HG03135 (cell line): ENCODE results near the gene NUP93.
"Not testable (repeated sequence)": the region's sequence is repeated elsewhere in the genome, so short reads cannot be mapped to it uniquely, and the experiment has no call there.

Experiments
- ATAC-seq: cut with Tn5 transposase; IDR thresholded peaks from one replicate; pipeline ENCODE4 v1.9.1; 2021; ENCODE audit warnings: mild to moderate bottlenecking, moderate library complexity; ENCODE audit not compliant: unreplicated experiment

NUP93 gene

GRCh38 chr16:56708525-56709442 is 21.1 kb upstream of the NUP93 start:
- ATAC-seq: no peak

DNA sequence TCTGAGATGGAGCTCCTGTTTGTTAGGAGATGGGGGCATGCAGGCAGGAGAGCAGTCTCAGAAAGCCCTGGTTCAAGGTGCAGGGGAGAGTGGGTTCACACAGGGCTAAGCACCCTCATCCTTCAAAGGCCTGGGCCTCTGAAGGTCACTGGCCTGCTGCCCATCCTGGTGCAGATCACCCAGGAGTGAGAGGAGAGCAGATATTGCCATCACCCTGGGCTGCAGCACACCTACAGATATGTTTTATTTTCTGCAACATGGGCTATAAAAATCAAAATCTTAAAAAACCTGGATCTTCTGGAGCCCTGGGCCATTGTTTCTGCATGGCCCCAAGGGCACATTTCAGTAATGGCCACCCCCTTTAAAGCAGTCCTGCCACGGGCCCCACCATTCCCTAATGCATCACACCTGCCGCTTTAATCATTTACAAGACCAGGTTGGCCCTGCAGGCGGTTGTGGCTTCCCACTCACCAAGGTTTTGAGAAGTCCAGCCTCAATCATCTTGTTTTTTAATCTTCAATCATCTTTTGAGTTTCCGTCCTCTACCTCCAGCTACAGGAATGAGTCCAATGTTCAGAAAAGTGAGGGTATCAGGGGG is 20.4 kb upstream of the NUP93 start:
- ATAC-seq: no peak

DNA sequence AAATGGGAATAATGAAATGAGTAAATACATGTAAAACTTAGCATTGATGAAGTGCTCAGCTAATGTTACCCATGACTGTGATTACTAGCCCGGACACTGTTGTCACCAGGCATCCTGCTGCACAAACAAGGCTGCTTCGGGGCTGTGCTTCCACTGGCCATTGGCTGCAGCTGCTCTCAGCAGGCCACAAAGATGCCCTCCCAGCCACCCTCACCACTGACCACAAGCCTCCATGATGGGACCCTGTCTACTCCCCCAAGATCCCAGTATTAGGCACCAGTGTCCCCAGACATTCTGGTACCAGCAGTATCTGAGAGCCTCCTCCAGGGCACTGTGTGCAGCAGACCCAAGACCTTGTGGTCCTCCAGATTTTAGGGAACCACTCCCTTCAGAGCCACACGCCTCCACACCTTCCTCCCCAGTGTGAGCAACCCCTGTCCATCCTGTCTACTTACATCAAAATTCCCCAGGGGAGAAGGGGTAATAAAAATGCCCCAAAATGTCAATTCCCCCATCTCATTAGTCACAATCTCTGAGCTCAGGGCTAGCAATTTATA is 19.7 kb upstream of the NUP93 start:
- no peak for ATAC-seq

GRCh38 chr16:56711862-56712261 is 18.1 kb upstream of the NUP93 start:
- no peak for ATAC-seq

DNA sequence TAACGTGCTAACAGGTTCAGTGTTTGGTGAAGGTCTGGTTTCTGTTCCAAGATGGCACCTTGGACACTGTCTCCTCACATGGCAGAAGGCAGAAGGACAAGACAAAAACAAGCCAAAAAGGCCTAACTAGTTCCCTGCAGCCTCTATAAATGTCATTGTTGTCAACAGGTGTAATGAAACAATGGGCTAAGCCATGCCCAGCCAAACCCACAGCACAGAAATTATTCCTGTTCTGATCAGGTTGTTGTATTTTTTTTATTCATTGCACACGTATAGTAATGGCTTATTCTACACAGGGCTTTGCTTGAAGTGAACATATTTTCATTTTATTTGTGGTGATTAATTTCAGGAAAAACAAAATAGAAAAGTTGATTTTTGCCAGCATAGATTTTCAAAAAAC is 16.1 kb upstream of the NUP93 start:
- no peak for ATAC-seq

DNA sequence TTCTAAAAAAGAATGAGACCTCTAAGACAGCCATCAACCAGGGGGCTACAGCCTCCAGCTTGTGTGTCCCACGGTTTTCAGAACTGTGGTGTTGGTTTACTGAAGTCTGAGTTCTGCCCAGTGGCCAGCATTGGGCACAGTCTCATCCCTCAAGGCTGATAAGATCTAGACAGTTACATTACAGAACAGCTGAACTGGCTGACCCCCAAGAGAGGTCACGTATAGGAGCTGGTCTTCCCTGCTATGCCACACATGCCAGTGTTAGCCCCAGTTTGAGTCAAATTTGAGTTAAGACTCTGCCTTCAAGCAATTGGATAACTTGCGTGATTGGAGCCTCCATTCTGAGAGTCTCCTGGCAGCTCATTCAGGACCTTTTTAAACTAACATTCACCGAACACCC is 14.8 kb upstream of the NUP93 start:
- no peak for ATAC-seq

DNA sequence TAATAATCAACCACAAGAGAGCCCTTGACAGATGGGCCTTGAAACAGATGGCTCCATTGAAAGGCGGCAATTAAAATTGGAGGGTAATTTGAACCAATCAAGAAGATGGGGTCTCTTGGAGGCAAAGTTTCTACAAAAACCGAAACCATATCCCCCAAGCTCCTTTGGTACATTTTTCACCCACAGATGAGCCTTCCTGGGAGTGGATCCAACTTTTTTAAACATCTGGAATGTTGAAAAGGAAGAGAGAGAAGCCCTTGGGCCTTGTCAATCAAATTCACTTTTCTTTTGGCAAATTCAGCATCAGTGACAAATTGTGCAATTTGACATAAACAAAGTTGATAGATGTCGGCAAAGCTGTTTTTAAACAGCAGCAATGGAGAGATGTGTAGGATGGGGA is 13.2 kb upstream of the NUP93 start:
- ATAC-seq: no peak

- ATAC-seq: not testable (repeated sequence)
Measured at GRCh38 chr16:56717532-56717931, 12.4 kb upstream of the NUP93 start.

GRCh38 chr16:56722200-56722842 is 7.6 kb upstream of the NUP93 start:
- ATAC-seq: no peak

GRCh38 chr16:56724191-56724590 is 5.7 kb upstream of the NUP93 start:
- no peak for ATAC-seq

- no peak for ATAC-seq
Measured at GRCh38 chr16:56726283-56726682, 3.6 kb upstream of the NUP93 start.

- no peak for ATAC-seq
Measured at GRCh38 chr16:56726926-56727325, 3.0 kb upstream of the NUP93 start.

GRCh38 chr16:56728027-56728426 is 1.9 kb upstream of the NUP93 start:
- ATAC-seq: no peak

GRCh38 chr16:56728980-56729734 is 772 bp upstream of the NUP93 start:
- no peak for ATAC-seq

GRCh38 chr16:56732366-56732765 is 2.4 kb downstream of the NUP93 start:
- ATAC-seq: no peak

DNA sequence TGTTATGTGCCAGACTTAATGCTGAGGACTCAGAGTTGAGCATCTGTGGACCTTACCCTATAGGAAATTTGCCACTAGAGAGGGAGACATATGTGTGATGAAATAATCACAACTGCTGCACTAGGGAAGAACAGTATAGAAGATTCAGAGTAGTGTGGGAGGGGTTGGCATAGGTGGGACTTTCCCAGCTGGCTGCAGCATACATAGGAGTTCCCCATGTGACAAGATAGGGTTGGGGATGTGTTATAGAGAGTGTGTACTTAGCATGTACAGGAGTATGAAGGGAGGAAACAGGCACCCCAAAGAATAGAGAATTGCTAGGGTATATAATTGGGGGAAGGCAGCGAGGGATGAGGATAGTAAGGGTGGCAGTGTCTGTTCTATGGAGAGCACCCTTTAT is 2.9 kb downstream of the NUP93 start:
- ATAC-seq: no peak

GRCh38 chr16:56734429-56734828 is 4.5 kb downstream of the NUP93 start:
- ATAC-seq: no peak

- ATAC-seq: no peak
Measured at GRCh38 chr16:56736476-56736875, 6.5 kb downstream of the NUP93 start.

GRCh38 chr16:56737539-56737938 is 7.6 kb downstream of the NUP93 start:
- ATAC-seq: no peak

- ATAC-seq: no peak
Measured at GRCh38 chr16:56738221-56738620, 8.3 kb downstream of the NUP93 start.

- ATAC-seq: not testable (repeated sequence)
Measured at GRCh38 chr16:56739378-56739777, 9.4 kb downstream of the NUP93 start.
